HG03342 (cell line): ENCODE measurements around the gene TTLL1.

Experiments
- ATAC-seq: cut with Tn5 transposase; IDR thresholded peaks from one replicate; pipeline ENCODE4 v1.9.1; 2021; ENCODE audit warnings: mild to moderate bottlenecking, moderate library complexity; ENCODE audit not compliant: unreplicated experiment

The TTLL1 gene

GRCh38 chr22:43088984-43089717, at the start of gene TTLL1:
TSS of gene TTLL1 (minus strand) at chr22:43089391. CDS start at chr22:43075586, 13,805 bp downstream.
- peak; percentile 79 for ATAC-seq

- no peak for ATAC-seq
These were observed 47.6 kb upstream of the TTLL1 start for GRCh38 chr22:43136801-43137200.

- ATAC-seq = no peak
These were observed 47.1 kb upstream of the TTLL1 start for GRCh38 chr22:43136255-43136654.

GRCh38 chr22:43135565-43135964, 46.4 kb upstream of the TTLL1 start:
- no peak for ATAC-seq

GRCh38 chr22:43134553-43134952, 45.4 kb upstream of the TTLL1 start:
- no peak for ATAC-seq

GRCh38 chr22:43133401-43133800, 44.2 kb upstream of the TTLL1 start:
- no peak for ATAC-seq

GRCh38 chr22:43131773-43132501, 42.7 kb upstream of the TTLL1 start:
- no peak for ATAC-seq

GRCh38 chr22:43129426-43130425, 40.5 kb upstream of the TTLL1 start:
- ATAC-seq = no peak

- ATAC-seq = no peak
These were observed 39.8 kb upstream of the TTLL1 start for GRCh38 chr22:43128928-43129424.

GRCh38 chr22:43128116-43128515, 38.9 kb upstream of the TTLL1 start:
- no peak for ATAC-seq

- ATAC-seq = no peak
These were observed 38.1 kb upstream of the TTLL1 start for GRCh38 chr22:43127166-43127908.

- ATAC-seq = no peak
These were observed 37.4 kb upstream of the TTLL1 start for GRCh38 chr22:43126501-43127165.

GRCh38 chr22:43118953-43119458, 29.8 kb upstream of the TTLL1 start:
- no peak for ATAC-seq

GRCh38 chr22:43118024-43118849, 29.0 kb upstream of the TTLL1 start:
- ATAC-seq = no peak

- ATAC-seq = no peak
These were observed 27.7 kb upstream of the TTLL1 start for GRCh38 chr22:43116932-43117331.

GRCh38 chr22:43114958-43115357, 25.8 kb upstream of the TTLL1 start:
- no peak for ATAC-seq

GRCh38 chr22:43113526-43114251, 24.5 kb upstream of the TTLL1 start:
- ATAC-seq = no peak
